Measurements from ENCODE around the gene LSM14A. TPM values are rescaled to one million over a fixed set of nuclear protein-coding genes. Genes with fewer than 3 reads are reported as not detected.

The LSM14A gene
- total RNA-seq: 109 TPM
- long read RNA-seq, transcript LSM14A-203 (10 exons, 3,596 nt): major isoform, 75 of 173 reads
- long read RNA-seq, transcript LSM14A-201 (11 exons, 3,424 nt): minor isoform, 53 of 173 reads
- long read RNA-seq, partial matches to known transcripts: 13 of 173 reads
- long read RNA-seq, other reads (novel, unspliced or antisense): 31 of 173 reads

DNA sequence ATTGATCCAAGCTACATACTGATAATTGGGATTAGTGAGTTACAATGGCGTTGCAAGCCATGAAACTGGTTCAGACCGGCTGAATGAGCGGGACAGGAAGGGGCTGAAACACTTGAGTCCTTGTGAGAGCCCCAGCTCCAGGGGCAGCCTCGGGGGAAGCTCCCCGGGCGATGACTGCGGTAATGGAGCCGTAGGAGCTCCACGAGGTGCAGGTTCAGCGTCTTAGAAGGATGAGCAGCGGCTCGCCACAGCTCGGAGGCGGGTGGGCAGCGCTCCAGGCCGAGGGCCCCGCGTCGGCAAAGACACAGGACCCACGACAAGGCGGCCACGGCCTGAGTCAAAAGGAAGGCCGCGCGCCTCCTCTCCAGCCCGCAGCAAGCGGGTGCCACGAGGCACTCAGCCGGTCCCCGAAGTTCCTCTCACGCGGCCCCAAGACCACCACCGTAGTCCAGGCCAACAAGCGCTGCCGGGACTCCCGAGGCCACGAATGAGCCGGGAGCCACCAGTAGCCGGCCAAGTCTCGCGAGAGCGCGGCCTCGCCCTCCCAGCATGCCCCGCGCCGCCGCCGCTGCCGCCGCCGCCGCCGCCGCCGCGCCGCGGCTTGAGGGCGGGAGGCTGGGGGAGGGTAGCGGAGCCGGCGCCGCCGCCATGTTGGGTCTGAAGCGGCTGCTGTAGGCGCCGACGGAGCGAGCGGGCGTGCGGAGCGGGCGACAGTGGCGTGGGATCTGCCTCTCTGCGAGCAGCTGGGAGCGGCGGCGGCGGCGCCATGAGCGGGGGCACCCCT, at the start of gene LSM14A:
Gene LSM14A, plus strand, starts transcription at position 628 of the 784 bp plus-strand sequence. Its CDS starts 139 bp downstream, at position 767.
- H3K9me3 ChIP-seq: no peaks in the 10 kb centered on the region
- H3K4me3 ChIP-seq: peak within 1 kb of the TSS; percentile 94
- ATAC-seq (peak; percentile 96 to 97), DNase-seq (peak; percentile 95)
- H3K4me1 ChIP-seq: peaks cover 45% of the 10 kb centered on the region
- no peaks in the 10 kb centered on the region for H3K36me3 ChIP-seq
- no peaks in the 10 kb centered on the region for H3K27me3 ChIP-seq (ENCODE audit: low read depth)
- peak within 1 kb of the TSS; percentile 99 for H3K27ac ChIP-seq
- TF ChIP-seq, protein P1, sequence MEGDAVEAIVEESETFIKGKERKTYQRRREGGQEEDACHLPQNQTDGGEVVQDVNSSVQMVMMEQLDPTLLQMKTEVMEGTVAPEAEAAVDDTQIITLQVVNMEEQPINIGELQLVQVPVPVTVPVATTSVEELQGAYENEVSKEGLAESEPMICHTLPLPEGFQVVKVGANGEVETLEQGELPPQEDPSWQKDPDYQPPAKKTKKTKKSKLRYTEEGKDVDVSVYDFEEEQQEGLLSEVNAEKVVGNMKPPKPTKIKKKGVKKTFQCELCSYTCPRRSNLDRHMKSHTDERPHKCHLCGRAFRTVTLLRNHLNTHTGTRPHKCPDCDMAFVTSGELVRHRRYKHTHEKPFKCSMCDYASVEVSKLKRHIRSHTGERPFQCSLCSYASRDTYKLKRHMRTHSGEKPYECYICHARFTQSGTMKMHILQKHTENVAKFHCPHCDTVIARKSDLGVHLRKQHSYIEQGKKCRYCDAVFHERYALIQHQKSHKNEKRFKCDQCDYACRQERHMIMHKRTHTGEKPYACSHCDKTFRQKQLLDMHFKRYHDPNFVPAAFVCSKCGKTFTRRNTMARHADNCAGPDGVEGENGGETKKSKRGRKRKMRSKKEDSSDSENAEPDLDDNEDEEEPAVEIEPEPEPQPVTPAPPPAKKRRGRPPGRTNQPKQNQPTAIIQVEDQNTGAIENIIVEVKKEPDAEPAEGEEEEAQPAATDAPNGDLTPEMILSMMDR (IDR thresholded peaks at IDR 0.05): no peak
- intact Hi-C loops (cut with DNase I): no loop called here

DNA sequence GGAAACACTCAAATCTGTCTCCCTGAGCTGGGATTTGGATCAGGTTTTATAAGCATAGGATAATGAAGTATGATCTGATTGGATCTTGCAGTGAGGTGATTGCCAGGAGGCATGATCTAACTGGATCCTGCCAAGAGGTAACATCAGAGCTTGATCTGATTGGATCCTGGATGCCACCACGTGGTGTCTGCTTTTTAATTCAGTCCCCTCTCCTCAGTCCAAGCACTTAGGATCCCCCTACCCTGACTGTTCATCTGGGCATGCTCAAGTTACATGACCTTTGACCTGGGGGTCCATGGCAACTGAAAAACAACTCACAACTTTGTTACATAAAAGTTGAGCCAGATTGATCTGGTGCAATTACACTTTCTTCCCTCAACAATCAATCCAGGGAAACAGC, 47.5 kb upstream of the LSM14A start:
- H3K9me3 ChIP-seq: no peaks in the 10 kb centered on the region
- TF ChIP-seq, protein P1 (IDR thresholded peaks at IDR 0.05): no peak
- ATAC-seq (no peak), DNase-seq (no peak)
- intact Hi-C loops (cut with DNase I): no loop called here
- no peaks in the 10 kb centered on the region for H3K36me3 ChIP-seq
- no peak overlapping the region for H3K27ac ChIP-seq
- H3K27me3 ChIP-seq (ENCODE audit: low read depth): no peaks in the 10 kb centered on the region
- H3K4me3 ChIP-seq: no peak overlapping the region
- no peaks in the 10 kb centered on the region for H3K4me1 ChIP-seq

DNA sequence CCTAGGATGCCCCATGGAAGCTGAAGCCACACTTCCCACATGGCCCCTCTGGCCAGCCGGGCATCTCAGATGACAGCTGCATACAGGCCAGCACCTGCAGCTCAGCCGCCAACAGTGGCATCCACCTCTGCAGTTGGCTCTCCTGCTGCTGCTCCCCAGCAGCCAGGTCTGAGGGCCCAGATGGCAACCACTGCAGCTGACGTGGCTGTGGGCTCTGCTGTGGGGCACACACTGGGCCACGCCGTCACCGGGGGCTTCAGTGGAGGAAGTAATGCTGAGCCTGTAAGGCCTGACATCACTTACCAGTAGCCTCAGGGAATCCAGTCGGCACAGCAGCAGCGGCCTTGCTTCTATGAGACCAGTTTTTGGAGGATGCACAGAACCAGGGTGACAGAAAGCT, 45.3 kb upstream of the LSM14A start:
- Histone ChIP-seq H3K4me3 (no peak overlapping the region), H3K9me3 (no peaks in the 10 kb centered on the region), H3K36me3 (no peaks in the 10 kb centered on the region), H3K4me1 (no peaks in the 10 kb centered on the region), H3K27me3 (ENCODE audit: low read depth) (no peaks in the 10 kb centered on the region), H3K27ac (no peak overlapping the region)
- TF ChIP-seq, protein P1 (IDR thresholded peaks at IDR 0.05): no peak
- ATAC-seq: no peak
- no peak for DNase-seq
- intact Hi-C loops (cut with DNase I): no loop called here

DNA sequence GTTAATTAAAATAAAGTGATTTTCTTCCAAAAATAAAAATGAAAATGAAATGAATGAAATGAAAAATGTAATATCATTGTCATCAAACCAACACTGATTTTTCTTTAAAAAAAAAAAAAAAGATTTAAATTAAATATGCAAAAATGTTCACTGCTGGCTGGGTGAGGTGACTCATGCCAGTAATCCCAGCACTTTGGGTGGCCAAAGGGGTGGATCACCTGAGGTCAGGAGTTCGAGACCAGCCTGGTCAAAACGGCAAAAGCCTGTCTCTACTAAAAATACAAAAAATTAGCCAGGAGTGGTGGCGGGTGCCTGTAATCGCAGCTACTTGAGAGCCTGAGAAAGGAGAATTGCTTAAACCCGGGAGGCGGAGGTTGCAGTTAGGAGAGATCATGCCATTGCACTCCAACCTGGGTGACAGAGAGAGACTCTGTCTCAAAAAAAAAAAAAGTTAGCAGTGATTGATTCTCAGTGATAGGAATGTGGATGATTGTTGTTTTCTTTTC, 44.6 kb upstream of the LSM14A start:
- H3K36me3 ChIP-seq: no peaks in the 10 kb centered on the region

DNA sequence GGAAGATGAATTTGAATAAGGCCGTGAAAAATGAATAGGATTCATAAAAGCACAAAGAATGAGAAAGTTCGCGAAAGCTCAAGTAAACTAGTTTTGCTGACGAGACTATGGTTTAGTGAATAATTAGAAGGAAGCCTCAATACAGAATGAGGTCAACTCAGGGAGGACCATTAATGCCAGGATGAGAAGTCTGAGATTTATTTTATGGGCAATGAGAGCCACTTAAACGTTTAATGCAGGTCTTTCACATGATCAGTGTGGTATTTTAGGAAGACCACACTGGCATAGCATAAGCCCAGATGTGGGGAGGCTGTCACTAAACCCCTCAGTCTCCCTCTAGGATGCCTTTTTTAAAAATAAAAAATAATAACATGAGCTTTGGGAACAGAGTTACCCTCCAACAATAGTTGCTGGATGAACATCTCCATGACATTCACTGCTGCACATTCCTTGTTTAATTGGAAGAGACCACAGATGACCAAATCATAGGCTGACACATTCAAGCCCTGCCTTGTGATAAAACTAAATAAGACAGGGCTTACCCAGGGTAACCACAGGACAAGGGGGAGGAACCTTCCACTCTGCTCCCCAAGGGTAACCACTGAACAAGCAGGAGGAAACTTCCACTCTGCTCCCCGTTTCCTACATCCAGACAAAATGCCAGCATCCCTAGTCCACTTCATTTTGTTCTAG, 43.6 kb upstream of the LSM14A start:
- H3K4me3 ChIP-seq: no peak overlapping the region

More for the DNA sequence above, 44.6 kb upstream of the LSM14A start:
- intact Hi-C loops (cut with DNase I): no loop called here
- TF ChIP-seq, protein P1 (IDR thresholded peaks at IDR 0.05): no peak
- no peaks in the 10 kb centered on the region for H3K27me3 ChIP-seq (ENCODE audit: low read depth)
- H3K27ac ChIP-seq: no peak overlapping the region
- ATAC-seq (no peak), DNase-seq (no peak)
- no peak overlapping the region for H3K4me3 ChIP-seq
- H3K9me3 ChIP-seq: no peaks in the 10 kb centered on the region
- no peaks in the 10 kb centered on the region for H3K4me1 ChIP-seq

More for the DNA sequence above, 43.6 kb upstream of the LSM14A start:
- DNase-seq (no peak), ATAC-seq (no peak)
- no peaks in the 10 kb centered on the region for H3K27me3 ChIP-seq (ENCODE audit: low read depth)
- no peaks in the 10 kb centered on the region for H3K36me3 ChIP-seq
- no peak overlapping the region for H3K27ac ChIP-seq
- no peaks in the 10 kb centered on the region for H3K4me1 ChIP-seq
- TF ChIP-seq, protein P1 (IDR thresholded peaks at IDR 0.05): no peak
- intact Hi-C loops (cut with DNase I): no loop called here
- H3K9me3 ChIP-seq: no peaks in the 10 kb centered on the region

Measured in lower lobe of right lung (tissue), 2 donors.